Natural killer cell (primary cell): ENCODE measurements around the gene GAP43. TPM values are rescaled to one million over a fixed set of nuclear protein-coding genes. Genes with fewer than 3 reads are reported as not detected.

Experiments used
- ATAC-seq, 3 donors: fragments of 150-1000 bp in 2 of 3; fragments of 200-7000 bp in 1 of 3; cut with Tn5 transposase; 1 replicate in 1 of 3; 2 replicates in 2 of 3; pipeline ENCODE4 v1.10.0; 2021; ENCODE audit warnings: mild to moderate bottlenecking in 2 of 3, moderate library complexity in 2 of 3
- DNase-seq, 2 donors: peaks; one replicate each; pipeline versions ENCODE4 v3.0.0 to v3.0.0-alpha.2; 2013 to 2021; ENCODE audit warnings: mixed read lengths in 1 of 2
- H3K27ac ChIP-seq: one replicate; pipeline ENCODE4 v1.5.1; 2013; ENCODE audit warnings: mild to moderate bottlenecking, low read length
- H3K27me3 ChIP-seq: one replicate; pipeline ENCODE4 v1.6.1; 2013; ENCODE audit warnings: low read length; ENCODE audit not compliant: control insufficient read depth, insufficient read depth
- H3K36me3 ChIP-seq: one replicate; pipeline ENCODE4 v1.6.1; 2013; ENCODE audit warnings: low read length; ENCODE audit not compliant: control insufficient read depth, insufficient read depth
- H3K4me1 ChIP-seq: one replicate; pipeline ENCODE4 v1.6.1; 2013; ENCODE audit warnings: low read length; ENCODE audit not compliant: control insufficient read depth, insufficient read depth
- H3K4me3 ChIP-seq: one replicate; pipeline ENCODE4 v1.5.1; 2013; ENCODE audit warnings: low read length
- H3K9me3 ChIP-seq: one replicate; pipeline ENCODE4 v1.6.1; 2013; ENCODE audit warnings: low read length; ENCODE audit not compliant: control insufficient read depth, insufficient read depth
- H3K27ac Mint-ChIP-seq, 2 donors: one replicate each; pipeline ENCODE4 v1.8.0; 2022; ENCODE audit warnings: mild to moderate bottlenecking in 2 of 2, mixed read lengths in 2 of 2, moderate library complexity in 1 of 2
- H3K27me3 Mint-ChIP-seq, 2 donors: one replicate each; pipeline ENCODE4 v1.8.0; 2022; ENCODE audit warnings: low read depth in 2 of 2, mixed read lengths in 2 of 2
- H3K36me3 Mint-ChIP-seq: one replicate; pipeline ENCODE4 v1.8.0; 2022; ENCODE audit warnings: mixed read lengths
- H3K4me1 Mint-ChIP-seq, 2 donors: one replicate each; pipeline ENCODE4 v1.8.0; 2022; ENCODE audit warnings: mixed read lengths in 2 of 2
- H3K4me3 Mint-ChIP-seq: one replicate; pipeline ENCODE4 v1.8.0; 2022; ENCODE audit warnings: mild to moderate bottlenecking, moderate library complexity, mixed read lengths
- H3K9me3 Mint-ChIP-seq, 2 donors: one replicate each; pipeline ENCODE4 v1.8.0; 2022; ENCODE audit warnings: mixed read lengths in 2 of 2
- CTCF ChIP-seq: fragments of 200-600 bp; IDR thresholded peaks from one replicate; pipeline ENCODE4 v1.8.0; 2022; ENCODE audit warnings: antibody characterized with exemption
- WGBS: methylation state at CpG from one replicate; pipeline ENCODE4 v1.1.7; 2013; ENCODE audit warnings: missing lambda C conversion rate; ENCODE audit not compliant: insufficient coverage; 5-methylcytosine and 5-hydroxymethylcytosine counted together
- intact Hi-C: fragments of 100-400 bp; cut with micrococcal nuclease; formaldehyde crosslinking; loops from one replicate; pipeline ENCODE4 v1.14.2; 2022
- total RNA-seq, 4 donors: library from RNA; stranded (reverse); fragments of 120-200 nt in 1 of 4; gene quantifications; one replicate each; pipeline versions ENCODE4 v1.2.3 to v1.2.4, GENCODE V29; 2013 to 2022

The GAP43 gene
- total RNA-seq, 3 donors from 2014 or later (not counting 1 experiment from before 2014, with no cell fraction given), result 0.14 TPM; not detected in 2

GRCh38 chr3:115638241-115638640 lies 14.9 kb downstream of the GAP43 start:
- H3K27ac ChIP-seq, result no peak overlapping the region
- DNase-seq (no peak), ATAC-seq (no peak)
- H3K27me3 Mint-ChIP-seq, result peaks cover 13 to 30% of the 10 kb centered on the region in 2 donors
- no peak for TF ChIP-seq CTCF
- H3K27me3 ChIP-seq, result peaks cover 5% of the 10 kb centered on the region
- intact Hi-C loops, result no loop called here
- WGBS, result 95% methylated on average over 1 of the region's 1 CpG
- H3K9me3 Mint-ChIP-seq, result no peaks in the 10 kb centered on the region
- H3K4me1 Mint-ChIP-seq, result no peaks in the 10 kb centered on the region
- no peak overlapping the region for H3K4me3 ChIP-seq
- H3K4me3 Mint-ChIP-seq, result no peak overlapping the region
- H3K4me1 ChIP-seq, result no peaks in the 10 kb centered on the region
- no peaks in the 10 kb centered on the region for H3K36me3 Mint-ChIP-seq
- no peak overlapping the region for H3K27ac Mint-ChIP-seq
- no peaks in the 10 kb centered on the region for H3K36me3 ChIP-seq
- no peaks in the 10 kb centered on the region for H3K9me3 ChIP-seq

GRCh38 chr3:115638991-115639390 lies 15.7 kb downstream of the GAP43 start:
- no CpG with 5 or more reads among the region's 1 CpG for WGBS
- H3K4me1 Mint-ChIP-seq, result no peaks in the 10 kb centered on the region
- no peak for ATAC-seq
- no peaks in the 10 kb centered on the region for H3K4me1 ChIP-seq
- DNase-seq, result no peak
- H3K27me3 Mint-ChIP-seq, result peaks cover 17 to 37% of the 10 kb centered on the region in 2 donors
- no peak overlapping the region for H3K4me3 Mint-ChIP-seq
- TF ChIP-seq CTCF, result no peak
- H3K4me3 ChIP-seq, result no peak overlapping the region
- no peaks in the 10 kb centered on the region for H3K36me3 Mint-ChIP-seq
- H3K27ac ChIP-seq, result no peak overlapping the region
- H3K27me3 ChIP-seq, result peaks cover 5% of the 10 kb centered on the region
- intact Hi-C loops, result no loop called here
- no peaks in the 10 kb centered on the region for H3K36me3 ChIP-seq
- no peaks in the 10 kb centered on the region for H3K9me3 Mint-ChIP-seq
- H3K9me3 ChIP-seq, result no peaks in the 10 kb centered on the region
- no peak overlapping the region for H3K27ac Mint-ChIP-seq

GRCh38 chr3:115644391-115644790 lies 21.1 kb downstream of the GAP43 start:
- H3K36me3 Mint-ChIP-seq, result no peaks in the 10 kb centered on the region
- Histone ChIP-seq H3K9me3 (no peaks in the 10 kb centered on the region), H3K27ac (no peak overlapping the region), H3K36me3 (no peaks in the 10 kb centered on the region), H3K4me3 (no peak overlapping the region), H3K27me3 (peaks cover 4% of the 10 kb centered on the region), H3K4me1 (no peaks in the 10 kb centered on the region)
- 100% methylated on average over 1 of the region's 1 CpG for WGBS
- peaks cover 31 to 46% of the 10 kb centered on the region in 2 donors for H3K27me3 Mint-ChIP-seq
- DNase-seq (no peak), ATAC-seq (no peak)
- TF ChIP-seq CTCF, result no peak
- no peaks in the 10 kb centered on the region for H3K9me3 Mint-ChIP-seq
- intact Hi-C loops, result no loop called here
- no peaks in the 10 kb centered on the region for H3K4me1 Mint-ChIP-seq
- H3K4me3 Mint-ChIP-seq, result no peak overlapping the region
- H3K27ac Mint-ChIP-seq, result no peak overlapping the region

GRCh38 chr3:115646027-115646690 lies 22.8 kb downstream of the GAP43 start:
- H3K9me3 ChIP-seq, result no peaks in the 10 kb centered on the region
- H3K4me3 ChIP-seq, result no peak overlapping the region
- intact Hi-C loops, result no loop called here
- Mint-ChIP-seq H3K4me3 (no peak overlapping the region), H3K9me3 (no peaks in the 10 kb centered on the region), H3K27ac (no peak overlapping the region), H3K36me3 (no peaks in the 10 kb centered on the region), H3K27me3 (peaks cover 35 to 44% of the 10 kb centered on the region in 2 donors), H3K4me1 (no peaks in the 10 kb centered on the region)
- no peaks in the 10 kb centered on the region for H3K4me1 ChIP-seq
- no peak for DNase-seq
- no peak for ATAC-seq
- 87% methylated on average over 1 of the region's 2 CpGs for WGBS
- no peaks in the 10 kb centered on the region for H3K36me3 ChIP-seq
- H3K27ac ChIP-seq, result no peak overlapping the region
- peaks cover 2% of the 10 kb centered on the region for H3K27me3 ChIP-seq
- no peak for TF ChIP-seq CTCF
